ENCODE data around the gene RFPL1.
"Not testable (repeated sequence)": the region's sequence is repeated elsewhere in the genome, so short reads cannot be mapped to it uniquely, and the experiment has no call there.

Gene RFPL1

GRCh38 chr22:29412772-29413171, 25.6 kb upstream of the RFPL1 start:
- H3K4me1 ChIP-seq (ENCODE audit: insufficient read depth, low read length); H3K36me3 ChIP-seq (ENCODE audit: insufficient read depth, low read length); H3K9ac ChIP-seq (ENCODE audit: low read length); H3K27me3 ChIP-seq (ENCODE audit: control insufficient read depth in 1 of 2, insufficient read depth in 2 of 2, low read length in 2 of 2); H3K9me3 ChIP-seq (ENCODE audit: low read length); H3K4me3 ChIP-seq (ENCODE audit: low read depth in 1 of 2, low read length in 2 of 2); H3K27ac ChIP-seq (ENCODE audit: low read depth, low read length): not testable (repeated sequence)

- H3K9me3 ChIP-seq (ENCODE audit: low read length); H3K27ac ChIP-seq (ENCODE audit: low read depth, low read length); H3K4me1 ChIP-seq (ENCODE audit: insufficient read depth, low read length); H3K27me3 ChIP-seq (ENCODE audit: control insufficient read depth in 1 of 2, insufficient read depth in 2 of 2, low read length in 2 of 2); H3K9ac ChIP-seq (ENCODE audit: low read length); H3K36me3 ChIP-seq (ENCODE audit: insufficient read depth, low read length): not testable (repeated sequence)
- H3K4me3 ChIP-seq (ENCODE audit: low read depth in 1 of 2, low read length in 2 of 2): peak overlapping the region in 1 of 2 donors; percentile 23
These were observed 23.3 kb upstream of the RFPL1 start for GRCh38 chr22:29414951-29415591.

GRCh38 chr22:29418704-29419103, 19.7 kb upstream of the RFPL1 start:
- H3K36me3 ChIP-seq (ENCODE audit: insufficient read depth, low read length); H3K9ac ChIP-seq (ENCODE audit: low read length); H3K9me3 ChIP-seq (ENCODE audit: low read length); H3K4me3 ChIP-seq (ENCODE audit: low read depth in 1 of 2, low read length in 2 of 2); H3K27ac ChIP-seq (ENCODE audit: low read depth, low read length); H3K27me3 ChIP-seq (ENCODE audit: control insufficient read depth in 1 of 2, insufficient read depth in 2 of 2, low read length in 2 of 2); H3K4me1 ChIP-seq (ENCODE audit: insufficient read depth, low read length): not testable (repeated sequence)

- Histone ChIP-seq H3K27ac (ENCODE audit: low read depth, low read length) (no peak overlapping the region), H3K9ac (ENCODE audit: low read length) (no peak overlapping the region), H3K27me3 (ENCODE audit: control insufficient read depth in 1 of 2, insufficient read depth in 2 of 2, low read length in 2 of 2) (no peaks in the 10 kb centered on the region), H3K36me3 (ENCODE audit: insufficient read depth, low read length) (no peaks in the 10 kb centered on the region), H3K4me3 (ENCODE audit: low read depth in 1 of 2, low read length in 2 of 2) (no peak overlapping the region), H3K9me3 (ENCODE audit: low read length) (no peaks in the 10 kb centered on the region), H3K4me1 (ENCODE audit: insufficient read depth, low read length) (no peaks in the 10 kb centered on the region)
These were observed 11.9 kb upstream of the RFPL1 start for GRCh38 chr22:29426476-29426875.

GRCh38 chr22:29427176-29427760, 11.1 kb upstream of the RFPL1 start:
- H3K9me3 ChIP-seq (ENCODE audit: low read length): no peaks in the 10 kb centered on the region
- no peak overlapping the region for H3K4me3 ChIP-seq (ENCODE audit: low read depth in 1 of 2, low read length in 2 of 2)
- no peak overlapping the region for H3K27ac ChIP-seq (ENCODE audit: low read depth, low read length)
- no peaks in the 10 kb centered on the region for H3K36me3 ChIP-seq (ENCODE audit: insufficient read depth, low read length)
- H3K4me1 ChIP-seq (ENCODE audit: insufficient read depth, low read length): no peaks in the 10 kb centered on the region
- no peaks in the 10 kb centered on the region for H3K27me3 ChIP-seq (ENCODE audit: control insufficient read depth in 1 of 2, insufficient read depth in 2 of 2, low read length in 2 of 2)
- H3K9ac ChIP-seq (ENCODE audit: low read length): no peak overlapping the region

- H3K9ac ChIP-seq (ENCODE audit: low read length): no peak overlapping the region
- no peaks in the 10 kb centered on the region for H3K9me3 ChIP-seq (ENCODE audit: low read length)
- H3K27ac ChIP-seq (ENCODE audit: low read depth, low read length): no peak overlapping the region
- no peaks in the 10 kb centered on the region for H3K27me3 ChIP-seq (ENCODE audit: control insufficient read depth in 1 of 2, insufficient read depth in 2 of 2, low read length in 2 of 2)
- H3K4me1 ChIP-seq (ENCODE audit: insufficient read depth, low read length): no peaks in the 10 kb centered on the region
- no peaks in the 10 kb centered on the region for H3K36me3 ChIP-seq (ENCODE audit: insufficient read depth, low read length)
- no peak overlapping the region for H3K4me3 ChIP-seq (ENCODE audit: low read depth in 1 of 2, low read length in 2 of 2)
These were observed 6.4 kb upstream of the RFPL1 start for GRCh38 chr22:29431986-29432385.

- no peak overlapping the region for H3K9ac ChIP-seq (ENCODE audit: low read length)
These were observed 4.5 kb upstream of the RFPL1 start for GRCh38 chr22:29433856-29434255.

GRCh38 chr22:29434288-29434687, 4.1 kb upstream of the RFPL1 start:
- Histone ChIP-seq H3K4me1 (ENCODE audit: insufficient read depth, low read length) (no peaks in the 10 kb centered on the region), H3K27me3 (ENCODE audit: control insufficient read depth in 1 of 2, insufficient read depth in 2 of 2, low read length in 2 of 2) (no peaks in the 10 kb centered on the region)

More at GRCh38 chr22:29433856-29434255, 4.5 kb upstream of the RFPL1 start:
- H3K4me1 ChIP-seq (ENCODE audit: insufficient read depth, low read length): no peaks in the 10 kb centered on the region
- H3K9me3 ChIP-seq (ENCODE audit: low read length): no peaks in the 10 kb centered on the region
- H3K27ac ChIP-seq (ENCODE audit: low read depth, low read length): no peak overlapping the region
- no peak overlapping the region for H3K4me3 ChIP-seq (ENCODE audit: low read depth in 1 of 2, low read length in 2 of 2)
- no peaks in the 10 kb centered on the region for H3K36me3 ChIP-seq (ENCODE audit: insufficient read depth, low read length)
- no peaks in the 10 kb centered on the region for H3K27me3 ChIP-seq (ENCODE audit: control insufficient read depth in 1 of 2, insufficient read depth in 2 of 2, low read length in 2 of 2)

GRCh38 chr22:29435236-29436136, 2.9 kb upstream of the RFPL1 start:
- Histone ChIP-seq H3K27me3 (ENCODE audit: control insufficient read depth in 1 of 2, insufficient read depth in 2 of 2, low read length in 2 of 2) (no peaks in the 10 kb centered on the region), H3K9ac (ENCODE audit: low read length) (no peak overlapping the region), H3K4me3 (ENCODE audit: low read depth in 1 of 2, low read length in 2 of 2) (no peak overlapping the region), H3K9me3 (ENCODE audit: low read length) (no peaks in the 10 kb centered on the region), H3K36me3 (ENCODE audit: insufficient read depth, low read length) (no peaks in the 10 kb centered on the region), H3K4me1 (ENCODE audit: insufficient read depth, low read length) (no peaks in the 10 kb centered on the region), H3K27ac (ENCODE audit: low read depth, low read length) (no peak overlapping the region)

More at GRCh38 chr22:29434288-29434687, 4.1 kb upstream of the RFPL1 start:
- Histone ChIP-seq H3K9me3 (ENCODE audit: low read length) (no peaks in the 10 kb centered on the region), H3K36me3 (ENCODE audit: insufficient read depth, low read length) (no peaks in the 10 kb centered on the region), H3K4me3 (ENCODE audit: low read depth in 1 of 2, low read length in 2 of 2) (no peak overlapping the region), H3K27ac (ENCODE audit: low read depth, low read length) (no peak overlapping the region), H3K9ac (ENCODE audit: low read length) (no peak overlapping the region)

- no peak overlapping the region for H3K9ac ChIP-seq (ENCODE audit: low read length)
- no peaks in the 10 kb centered on the region for H3K4me1 ChIP-seq (ENCODE audit: insufficient read depth, low read length)
- no peaks in the 10 kb centered on the region for H3K9me3 ChIP-seq (ENCODE audit: low read length)
- H3K4me3 ChIP-seq (ENCODE audit: low read depth in 1 of 2, low read length in 2 of 2): no peak overlapping the region
- H3K36me3 ChIP-seq (ENCODE audit: insufficient read depth, low read length): no peaks in the 10 kb centered on the region
- H3K27ac ChIP-seq (ENCODE audit: low read depth, low read length): no peak overlapping the region
- H3K27me3 ChIP-seq (ENCODE audit: control insufficient read depth in 1 of 2, insufficient read depth in 2 of 2, low read length in 2 of 2): no peaks in the 10 kb centered on the region
These were observed 4.6 kb downstream of the RFPL1 start for GRCh38 chr22:29442976-29443375.

GRCh38 chr22:29443452-29443851, 5.1 kb downstream of the RFPL1 start:
- H3K27me3 ChIP-seq (ENCODE audit: control insufficient read depth in 1 of 2, insufficient read depth in 2 of 2, low read length in 2 of 2): no peaks in the 10 kb centered on the region
- H3K27ac ChIP-seq (ENCODE audit: low read depth, low read length): no peak overlapping the region
- H3K9ac ChIP-seq (ENCODE audit: low read length): no peak overlapping the region
- H3K4me3 ChIP-seq (ENCODE audit: low read depth in 1 of 2, low read length in 2 of 2): no peak overlapping the region
- no peaks in the 10 kb centered on the region for H3K4me1 ChIP-seq (ENCODE audit: insufficient read depth, low read length)
- no peaks in the 10 kb centered on the region for H3K36me3 ChIP-seq (ENCODE audit: insufficient read depth, low read length)
- no peaks in the 10 kb centered on the region for H3K9me3 ChIP-seq (ENCODE audit: low read length)
